B cell (primary cell): ENCODE measurements around the gene CCDC183. TPM values are rescaled to one million over a fixed set of nuclear protein-coding genes. Genes with fewer than 3 reads are reported as not detected.
"Not testable (repeated sequence)": the region's sequence is repeated elsewhere in the genome, so short reads cannot be mapped to it uniquely, and the experiment has no call there.

ENCODE experiments used
- ATAC-seq: fragments of 200-7000 bp; cut with Tn5 transposase; one replicate; pipeline ENCODE4 v1.10.0; 2021; ENCODE audit warnings: low read depth, mild to moderate bottlenecking, moderate number of reproducible peaks, moderate library complexity
- CTCF ChIA-PET: fragments of 350-600 bp; sonication (Branson Sonifier 250); formaldehyde crosslinking; loops from one replicate; lab custom pipeline; 2021; ENCODE audit warnings: antibody characterized with exemption, inconsistent platforms; lab: Charles Lee
- POLR2A ChIA-PET: fragments of 350-600 bp; sonication (Branson Sonifier 250); formaldehyde crosslinking; loops from one replicate; lab custom pipeline; 2021; ENCODE audit warnings: antibody characterized with exemption; lab: Charles Lee
- DNase-seq: peaks from one replicate; pipeline ENCODE4 v3.0.0; 2013
- H2AFZ ChIP-seq: 2 replicates; pipeline ENCODE4 v1.6.1; 2012; ENCODE audit warnings: mild to moderate bottlenecking, low read depth, low read length; ENCODE audit not compliant: insufficient read depth, poor library complexity, severe bottlenecking
- H3K27ac ChIP-seq, 2 donors: 1 replicate in 1 of 2; 2 replicates in 1 of 2; pipeline ENCODE4 v1.5.1; 2012 to 2013; ENCODE audit warnings: low read length in 2 of 2, mild to moderate bottlenecking in 2 of 2, moderate library complexity in 1 of 2
- H3K27me3 ChIP-seq, 4 experiments: fragments of 200-600 bp in 1 of 4; sonication (generic) in 1 of 4; replicated peaks in 1 of 4; 1 replicate in 2 of 4; 2 replicates in 2 of 4; pipeline versions ENCODE4 v1.6.1 to v1.7.0; 2013 to 2016; ENCODE audit warnings: low read length in 3 of 4, mild to moderate bottlenecking in 2 of 4, mixed read lengths in 1 of 4, moderate library complexity in 1 of 4; ENCODE audit not compliant: insufficient read depth in 4 of 4, control insufficient read depth in 3 of 4; ENCODE audit errors: control extremely low read depth in 1 of 4
- H3K36me3 ChIP-seq, 2 experiments: replicated peaks in 1 of 2; 1 replicate in 1 of 2; 2 replicates in 1 of 2; pipeline versions ENCODE4 v1.6.1 to v1.7.1; 2013; ENCODE audit warnings: low read length in 1 of 2; ENCODE audit not compliant: insufficient read depth in 2 of 2, control insufficient read depth in 1 of 2; ENCODE audit errors: control extremely low read depth in 1 of 2, extremely low read depth in 1 of 2
- H3K4me1 ChIP-seq, 2 donors: fragments of 200-600 bp in 1 of 2; sonication (generic) in 1 of 2; 1 replicate in 1 of 2; 2 replicates in 1 of 2; pipeline versions ENCODE4 v1.5.1 to v1.6.1; 2013 to 2017; ENCODE audit warnings: low read length in 2 of 2; ENCODE audit not compliant: control insufficient read depth in 2 of 2, insufficient read depth in 2 of 2
- H3K4me2 ChIP-seq: replicated peaks from 2 replicates; pipeline ENCODE3; 2012; ENCODE audit warnings: mild to moderate bottlenecking, low read depth, low read length; ENCODE audit not compliant: poor library complexity, severe bottlenecking
- H3K4me3 ChIP-seq, 5 experiments: fragments of 200-600 bp in 1 of 5; sonication (generic) in 1 of 5; 1 replicate in 3 of 5; 2 replicates in 2 of 5; pipeline versions ENCODE4 v1.5.1 to v1.7.0; 2011 to 2016; ENCODE audit warnings: low read length in 4 of 5, mild to moderate bottlenecking in 4 of 5, low read depth in 2 of 5, control low read depth in 1 of 5, moderate library complexity in 1 of 5; ENCODE audit not compliant: insufficient read depth in 1 of 5; ENCODE audit errors: control extremely low read depth in 1 of 5, extremely low read depth in 1 of 5
- H3K79me2 ChIP-seq: fragments of 200-600 bp; sonication (generic); one replicate; pipeline ENCODE4 v1.6.0; 2016; ENCODE audit warnings: low read length; ENCODE audit not compliant: control insufficient read depth, insufficient read depth
- H3K9ac ChIP-seq: fragments of 200-600 bp; sonication (generic); 2 replicates; pipeline ENCODE4 v1.6.1; 2017; ENCODE audit warnings: mild to moderate bottlenecking, low read length, moderate library complexity
- H3K9me3 ChIP-seq, 3 donors: one replicate each; pipeline versions ENCODE4 v1.6.1 to v1.7.1; 2013; ENCODE audit warnings: low read length in 2 of 3; ENCODE audit not compliant: control insufficient read depth in 2 of 3, insufficient read depth in 1 of 3; ENCODE audit errors: control extremely low read depth in 1 of 3
- H4K20me1 ChIP-seq: 2 replicates; pipeline ENCODE4 v1.6.0; 2012; ENCODE audit warnings: mild to moderate bottlenecking, low read length; ENCODE audit not compliant: insufficient read depth, control insufficient read depth, poor library complexity, severe bottlenecking
- H3K27ac Mint-ChIP-seq: one replicate; pipeline ENCODE4 v1.8.0; 2021; ENCODE audit warnings: mixed read lengths
- H3K27me3 Mint-ChIP-seq: one replicate; pipeline ENCODE4 v1.8.0; 2021; ENCODE audit warnings: mixed read lengths
- H3K4me1 Mint-ChIP-seq: one replicate; pipeline ENCODE4 v1.8.0; 2021; ENCODE audit warnings: mixed read lengths
- H3K4me3 Mint-ChIP-seq: one replicate; pipeline ENCODE4 v1.8.0; 2021; ENCODE audit warnings: mixed read lengths
- H3K9me3 Mint-ChIP-seq: one replicate; pipeline ENCODE4 v1.8.0; 2022; ENCODE audit warnings: mixed read lengths; ENCODE audit not compliant: insufficient read depth
- EZH2 ChIP-seq: IDR thresholded peaks from 2 replicates; pipeline ENCODE4 v1.6.1; 2012; ENCODE audit warnings: borderline replicate concordance, low read depth, mild to moderate bottlenecking, moderate library complexity, low read length; ENCODE audit not compliant: insufficient read depth, poor library complexity, severe bottlenecking
- WGBS: methylation state at CpG from one replicate; pipeline ENCODE4 v1.1.5; 2013; ENCODE audit warnings: missing lambda C conversion rate; ENCODE audit not compliant: insufficient coverage; 5-methylcytosine and 5-hydroxymethylcytosine counted together
- intact Hi-C: fragments of 100-400 bp; cut with micrococcal nuclease; formaldehyde crosslinking; loops from one replicate; pipeline ENCODE4 v1.10.0; 2022
- polyA plus RNA-seq: library from polyadenylated mRNA; depleted of rRNA; stranded (reverse); fragments of >200 nt; gene quantifications from 2 replicates; pipeline ENCODE4 v1.2.3, GENCODE V29; 2012
- total RNA-seq, 2 donors: library from RNA; stranded (reverse); fragments of 120-200 nt in 1 of 2; gene quantifications; 1 replicate in 1 of 2; 2 replicates in 1 of 2; pipeline versions ENCODE4 v1.2.3 to v1.2.4, GENCODE V29; 2013 to 2022
- TF ChIP-seq, protein P1 (sequence below): fragments of 200-600 bp; IDR thresholded peaks from one replicate; pipeline ENCODE4 v1.8.0; 2022; ENCODE audit warnings: antibody characterized with exemption, mild to moderate bottlenecking

Gene CCDC183
- total and polyA plus RNA-seq, 2 donors (not counting 1 experiment from before 2014, with no cell fraction given): 1.8 to 4.9 TPM

DNA sequence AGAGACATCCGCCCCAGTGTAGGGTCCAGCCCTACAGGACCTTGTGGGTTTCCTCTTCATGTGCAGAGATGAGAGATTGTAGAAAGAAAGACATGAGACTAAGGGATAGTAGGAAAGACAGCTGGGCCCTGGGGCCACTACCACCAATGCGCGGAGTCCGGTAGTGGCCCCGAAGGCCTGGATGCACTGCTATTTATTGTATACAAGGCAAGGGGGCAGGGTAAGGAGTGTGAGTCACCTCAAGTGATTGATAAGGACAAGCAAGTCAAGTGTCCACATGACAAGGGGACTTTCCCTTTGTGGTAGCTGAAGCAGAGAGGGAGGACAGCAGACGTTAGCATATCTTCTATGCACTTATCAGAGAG, 11.2 kb upstream of the CCDC183 start:
- POLR2A ChIA-PET: no interaction called here
- Mint-ChIP-seq H3K27me3 (no peaks in the 10 kb centered on the region), H3K4me1 (peaks cover 8% of the 10 kb centered on the region), H3K9me3 (no peaks in the 10 kb centered on the region), H3K27ac (no peak overlapping the region), H3K4me3 (no peak overlapping the region)
- Histone ChIP-seq H3K4me1 (peaks cover 3 to 6% of the 10 kb centered on the region in 2 donors), H3K9me3 (no peaks in the 10 kb centered on the region), H2AFZ (no peak overlapping the region), H3K36me3 (no peaks in the 10 kb centered on the region), H3K27me3 (no peaks in the 10 kb centered on the region), H3K9ac (no peak overlapping the region), H3K79me2 (no peaks in the 10 kb centered on the region), H4K20me1 (no peaks in the 10 kb centered on the region), H3K27ac (no peak overlapping the region), H3K4me2 (no peak overlapping the region), H3K4me3 (no peak overlapping the region)
- DNase-seq (no peak), ATAC-seq (no peak)
- WGBS: 93% methylated on average over 3 of the region's 6 CpGs
- CTCF ChIA-PET: interaction anchor here (1.2 to 10.5 kb wide), 6 partner anchors 10 to 262 kb away, joined by 4 to 106 read pairs (median 6); partner anchors contain the start of gene AJM1
- intact Hi-C loops: no loop called here
- TF ChIP-seq EZH2: no peak
- TF ChIP-seq, protein P1, sequence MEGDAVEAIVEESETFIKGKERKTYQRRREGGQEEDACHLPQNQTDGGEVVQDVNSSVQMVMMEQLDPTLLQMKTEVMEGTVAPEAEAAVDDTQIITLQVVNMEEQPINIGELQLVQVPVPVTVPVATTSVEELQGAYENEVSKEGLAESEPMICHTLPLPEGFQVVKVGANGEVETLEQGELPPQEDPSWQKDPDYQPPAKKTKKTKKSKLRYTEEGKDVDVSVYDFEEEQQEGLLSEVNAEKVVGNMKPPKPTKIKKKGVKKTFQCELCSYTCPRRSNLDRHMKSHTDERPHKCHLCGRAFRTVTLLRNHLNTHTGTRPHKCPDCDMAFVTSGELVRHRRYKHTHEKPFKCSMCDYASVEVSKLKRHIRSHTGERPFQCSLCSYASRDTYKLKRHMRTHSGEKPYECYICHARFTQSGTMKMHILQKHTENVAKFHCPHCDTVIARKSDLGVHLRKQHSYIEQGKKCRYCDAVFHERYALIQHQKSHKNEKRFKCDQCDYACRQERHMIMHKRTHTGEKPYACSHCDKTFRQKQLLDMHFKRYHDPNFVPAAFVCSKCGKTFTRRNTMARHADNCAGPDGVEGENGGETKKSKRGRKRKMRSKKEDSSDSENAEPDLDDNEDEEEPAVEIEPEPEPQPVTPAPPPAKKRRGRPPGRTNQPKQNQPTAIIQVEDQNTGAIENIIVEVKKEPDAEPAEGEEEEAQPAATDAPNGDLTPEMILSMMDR: no peak

- peaks cover 8 to 11% of the 10 kb centered on the region in 2 donors for H3K4me1 ChIP-seq
- H3K4me2 ChIP-seq, H3K27ac Mint-ChIP-seq, H3K27me3 Mint-ChIP-seq, H3K9me3 Mint-ChIP-seq, H3K79me2 ChIP-seq, POLR2A ChIA-PET, H4K20me1 ChIP-seq, H3K4me3 Mint-ChIP-seq, H3K4me3 ChIP-seq, H3K9ac ChIP-seq, H2AFZ ChIP-seq, DNase-seq, H3K9me3 ChIP-seq, H3K27ac ChIP-seq, H3K36me3 ChIP-seq, ATAC-seq, intact Hi-C loops, H3K27me3 ChIP-seq: not testable (repeated sequence)
- CTCF ChIA-PET: interaction anchor here (1.2 to 10.5 kb wide), 13 partner anchors 11 to 281 kb away, joined by 3 to 106 read pairs (median 5); partner anchors contain the start of genes AJM1, FUT7 and RABL6
- H3K4me1 Mint-ChIP-seq: peaks cover 13% of the 10 kb centered on the region
- WGBS: 79% methylated on average over 20 of the region's 23 CpGs
These were observed 10.4 kb upstream of the CCDC183 start for GRCh38 chr9:136785565-136786355.
